Measurements from ENCODE around the gene ONECUT3. TPM values are rescaled to one million over a fixed set of nuclear protein-coding genes. Genes with fewer than 3 reads are reported as not detected.

Gene ONECUT3
- total RNA-seq, 1 donor from 2014 or later = 0.03 TPM

GRCh38 chr19:1828279-1829238, 75.3 kb downstream of the ONECUT3 start:
- ATAC-seq (no peak), DNase-seq (ENCODE audit: low spot score) (no peak)

DNA sequence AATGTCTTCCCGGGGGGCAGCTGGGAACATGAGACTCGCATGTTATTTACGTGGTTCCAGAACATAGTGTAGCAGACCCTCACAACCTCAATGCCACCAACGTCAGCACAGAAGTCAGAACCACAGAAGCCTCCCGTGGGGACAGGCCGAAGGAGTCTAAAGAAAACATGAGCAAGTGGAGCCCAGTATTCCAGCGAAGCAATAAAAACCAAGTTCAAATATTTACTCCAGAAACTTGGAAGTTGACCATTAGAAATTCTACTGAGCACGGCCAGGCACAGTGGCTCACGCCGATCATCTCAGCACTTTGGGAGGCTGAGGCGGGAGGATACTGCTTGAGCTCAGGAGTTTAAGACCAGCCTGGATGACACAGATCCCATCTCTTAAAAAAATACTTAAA, 76.7 kb downstream of the ONECUT3 start:
- no peak for DNase-seq (ENCODE audit: low spot score)
- ATAC-seq = no peak

- no peak for DNase-seq (ENCODE audit: low spot score)
- ATAC-seq = no peak
These were observed 77.3 kb downstream of the ONECUT3 start for GRCh38 chr19:1830568-1830967.

Other genes starting within 250 kb of the ONECUT3 start
- gene ADAMTSL5, start 240.5 kb upstream of the ONECUT3 start, total RNA-seq = 1.6 TPM
- gene PLK5, start 229.4 kb upstream of the ONECUT3 start, total RNA-seq = not detected
- 11.4 TPM for gene MEX3D, start 185.2 kb upstream of the ONECUT3 start, total RNA-seq
- gene MBD3, start 160.6 kb upstream of the ONECUT3 start, total RNA-seq = 40.3 TPM
- 220 TPM for gene UQCR11, start 148.0 kb upstream of the ONECUT3 start, total RNA-seq
- gene TCF3, start 100.9 kb upstream of the ONECUT3 start, total RNA-seq = 14.2 TPM
- 1.4 TPM for gene ATP8B3, start 58.8 kb downstream of the ONECUT3 start, total RNA-seq
- gene REXO1, start 95.0 kb downstream of the ONECUT3 start, total RNA-seq = 19.3 TPM
- gene KLF16, start 110.1 kb downstream of the ONECUT3 start, total RNA-seq = 11.9 TPM
- 29.4 TPM for gene ABHD17A, start 132.0 kb downstream of the ONECUT3 start, total RNA-seq
- 4.5 TPM for gene ADAT3, start 151.9 kb downstream of the ONECUT3 start, total RNA-seq
- gene SCAMP4, start 151.9 kb downstream of the ONECUT3 start, total RNA-seq = 23.9 TPM
- 21.8 TPM for gene CSNK1G2, start 187.7 kb downstream of the ONECUT3 start, total RNA-seq

All from left lobe of liver (tissue), 2 donors.